HG02623 (cell line): ENCODE results near the gene PAPPA2.

ENCODE experiments used
- ATAC-seq: cut with Tn5 transposase; IDR thresholded peaks from one replicate; pipeline ENCODE4 v1.9.1; 2021; ENCODE audit warnings: moderate library complexity; ENCODE audit not compliant: unreplicated experiment

PAPPA2 gene

DNA sequence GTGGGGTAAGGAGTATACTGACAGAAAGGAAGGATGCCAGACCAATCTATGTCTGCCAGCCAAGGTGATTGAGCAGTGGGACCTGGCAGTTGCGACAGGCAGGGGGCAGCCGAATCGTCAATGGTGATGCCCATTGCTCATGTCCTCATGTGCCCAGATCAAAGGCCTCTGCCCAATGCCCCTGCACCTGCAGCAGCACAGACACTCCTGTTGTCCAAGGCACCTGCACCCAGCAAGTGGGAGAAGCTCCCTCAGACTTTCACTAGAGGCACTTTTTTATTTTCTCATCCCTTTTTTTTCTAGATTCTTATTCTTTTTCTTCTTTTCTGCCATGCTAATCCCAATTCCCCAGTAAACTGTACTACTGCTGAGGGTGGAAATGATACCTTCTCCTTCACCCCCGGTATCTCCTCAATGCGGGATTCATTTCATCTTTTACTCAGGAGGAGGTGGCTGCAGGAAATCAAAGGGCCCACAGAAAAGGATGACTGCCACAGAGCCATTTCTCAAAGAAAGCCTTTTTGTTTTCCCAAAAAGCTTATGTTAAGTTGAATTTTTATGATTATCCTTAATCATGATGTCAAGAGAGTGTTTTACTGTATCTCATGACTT is 332.0 kb downstream of the PAPPA2 start:
- no peak for ATAC-seq

DNA sequence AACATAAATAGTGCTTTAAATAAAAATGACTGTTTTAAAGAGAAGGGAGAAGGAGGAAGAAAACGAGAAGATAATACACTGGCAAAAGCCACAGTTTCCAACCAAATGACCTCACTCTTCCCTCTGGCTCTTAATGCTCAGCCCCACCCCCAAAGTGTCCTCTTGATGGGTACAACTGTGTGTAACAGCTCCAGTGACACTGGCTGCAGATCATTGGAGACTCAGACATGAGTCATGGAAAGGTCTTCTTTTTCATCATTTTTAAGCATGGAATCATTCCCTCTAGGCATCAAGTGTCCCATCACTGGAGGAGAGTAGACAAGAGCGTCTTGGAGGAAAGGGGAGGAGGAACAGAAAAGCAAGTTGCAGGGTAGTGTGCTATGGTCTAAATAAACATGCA is 333.0 kb downstream of the PAPPA2 start:
- ATAC-seq: no peak

DNA sequence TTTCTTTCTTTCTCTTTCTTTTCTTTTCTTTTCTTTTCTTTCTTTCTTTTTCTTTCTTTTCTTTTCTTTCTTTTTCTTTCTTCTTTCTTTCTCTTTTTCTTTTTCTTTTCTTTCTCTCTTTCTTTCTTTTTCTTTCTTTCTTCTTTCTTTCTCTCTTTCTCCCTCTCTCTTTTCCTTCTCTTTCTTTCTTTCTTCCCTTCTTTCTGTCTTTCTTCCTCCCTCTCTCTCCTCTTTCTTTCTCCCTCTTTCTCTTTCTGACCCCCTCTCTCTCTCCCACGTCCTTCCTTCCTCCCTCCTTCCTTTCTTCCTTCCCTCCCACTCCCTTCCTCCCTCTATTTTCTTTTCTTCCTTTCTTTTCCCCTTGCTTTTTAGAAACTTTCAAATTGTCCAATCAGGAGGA is 333.6 kb downstream of the PAPPA2 start:
- ATAC-seq: no peak

- no peak for ATAC-seq
Observed at GRCh38 chr1:176799327-176799726, 336.4 kb downstream of the PAPPA2 start.

DNA sequence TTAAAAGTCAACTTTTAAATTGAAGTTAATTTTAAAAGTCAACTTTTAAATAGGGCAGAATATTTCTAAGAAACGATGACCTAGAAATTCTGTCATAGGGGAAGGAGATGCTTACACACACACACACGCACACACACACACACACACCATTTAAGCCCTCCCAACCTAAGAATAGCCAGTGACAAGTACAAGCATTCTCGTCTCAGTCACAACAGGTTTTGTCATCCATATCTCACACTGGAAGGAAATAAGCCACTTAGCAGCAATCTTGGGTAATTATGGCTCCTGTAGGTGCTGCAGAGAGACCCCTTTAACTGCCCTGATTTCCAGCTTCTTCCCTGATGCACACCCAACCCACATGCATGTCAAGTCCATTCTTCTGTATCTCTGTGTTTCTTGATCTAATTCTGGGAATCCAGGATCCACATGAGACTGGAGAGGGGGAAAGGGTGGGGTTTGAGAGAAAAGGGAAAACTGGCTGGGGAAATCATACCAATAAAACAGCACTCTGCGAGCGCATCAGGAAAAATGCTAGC is 338.1 kb downstream of the PAPPA2 start:
- no peak for ATAC-seq

- ATAC-seq: no peak
Observed at GRCh38 chr1:176801514-176802020, 338.6 kb downstream of the PAPPA2 start.

DNA sequence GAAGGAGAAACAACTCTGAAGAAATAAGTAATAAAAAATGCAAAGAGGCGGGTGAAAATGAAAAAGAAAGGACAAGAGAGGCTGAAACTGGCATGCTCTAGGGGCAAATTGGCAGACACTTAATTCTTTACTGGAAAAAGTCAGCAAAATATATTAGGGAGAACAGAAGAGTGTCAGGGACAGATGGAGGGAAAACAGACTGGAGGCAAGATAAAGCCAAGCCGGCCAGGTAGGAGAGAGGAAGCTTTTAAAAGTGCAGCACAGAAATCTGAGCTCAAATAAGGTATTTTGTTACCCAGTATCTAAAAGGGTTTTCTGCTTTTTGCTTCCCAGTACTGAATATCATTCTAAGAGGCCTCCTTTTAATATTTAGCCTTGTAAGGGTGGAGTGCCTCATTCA is 339.3 kb downstream of the PAPPA2 start:
- no peak for ATAC-seq

GRCh38 chr1:176803042-176803441 is 340.1 kb downstream of the PAPPA2 start:
- ATAC-seq: no peak

DNA sequence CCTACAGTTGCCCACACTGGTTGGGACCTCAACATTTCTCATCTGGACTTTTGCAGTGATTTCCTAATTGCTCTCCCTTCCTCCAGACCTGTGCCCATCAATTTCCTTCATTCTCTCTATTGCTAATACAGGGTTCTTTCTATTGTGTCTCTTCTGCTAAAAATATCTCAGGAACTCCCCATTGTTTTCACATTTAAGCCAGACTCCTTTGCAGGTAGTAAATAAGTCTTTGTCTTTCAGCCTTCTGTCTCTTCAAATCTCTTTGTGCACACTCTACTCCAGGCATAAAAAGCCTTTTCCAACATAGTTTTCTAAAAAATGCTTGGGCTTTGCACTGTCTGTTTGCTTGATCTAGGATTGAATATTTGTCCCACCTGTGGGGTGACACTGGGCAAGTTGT is 340.6 kb downstream of the PAPPA2 start:
- ATAC-seq: no peak

DNA sequence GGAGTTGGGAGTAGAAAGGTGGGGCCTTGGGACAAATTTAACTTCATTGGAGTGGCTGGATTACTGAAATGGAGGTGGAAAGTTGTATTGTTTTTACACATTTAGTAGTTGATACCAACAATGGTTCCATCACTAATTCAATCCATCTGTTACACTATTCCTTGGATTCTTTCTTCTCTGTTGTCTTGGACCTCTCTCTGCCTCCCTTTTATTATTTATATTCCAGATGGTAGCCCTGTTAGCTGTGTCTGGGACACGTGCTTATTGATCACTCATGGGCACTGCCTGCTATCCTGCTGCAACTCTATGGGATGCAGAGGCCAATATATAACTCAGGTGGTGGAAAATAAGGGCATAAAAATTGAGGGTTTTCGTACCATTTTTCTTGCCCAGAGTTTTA is 346.3 kb downstream of the PAPPA2 start:
- no peak for ATAC-seq

- no peak for ATAC-seq
Observed at GRCh38 chr1:176811511-176812288, 348.7 kb downstream of the PAPPA2 start.

GRCh38 chr1:176815621-176816020 is 352.6 kb downstream of the PAPPA2 start:
- ATAC-seq: no peak

DNA sequence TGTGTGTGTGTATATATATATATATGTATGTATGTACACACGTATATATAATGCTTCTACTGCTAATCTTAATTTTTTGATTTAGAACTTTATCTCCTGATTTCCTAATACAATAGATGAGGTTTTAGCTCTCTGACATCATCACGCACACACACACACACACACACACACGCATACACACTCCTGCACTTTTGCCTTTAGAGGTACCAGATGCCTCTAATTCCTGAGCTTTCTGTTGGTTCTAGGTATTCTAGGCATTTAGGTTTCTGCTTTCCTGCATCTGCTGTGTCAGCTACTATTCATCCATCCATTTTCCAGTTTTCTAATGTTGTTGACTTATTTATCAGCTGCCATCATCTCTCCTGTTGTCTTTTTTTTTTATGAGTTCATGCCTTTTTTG is 353.3 kb downstream of the PAPPA2 start:
- ATAC-seq: no peak

DNA sequence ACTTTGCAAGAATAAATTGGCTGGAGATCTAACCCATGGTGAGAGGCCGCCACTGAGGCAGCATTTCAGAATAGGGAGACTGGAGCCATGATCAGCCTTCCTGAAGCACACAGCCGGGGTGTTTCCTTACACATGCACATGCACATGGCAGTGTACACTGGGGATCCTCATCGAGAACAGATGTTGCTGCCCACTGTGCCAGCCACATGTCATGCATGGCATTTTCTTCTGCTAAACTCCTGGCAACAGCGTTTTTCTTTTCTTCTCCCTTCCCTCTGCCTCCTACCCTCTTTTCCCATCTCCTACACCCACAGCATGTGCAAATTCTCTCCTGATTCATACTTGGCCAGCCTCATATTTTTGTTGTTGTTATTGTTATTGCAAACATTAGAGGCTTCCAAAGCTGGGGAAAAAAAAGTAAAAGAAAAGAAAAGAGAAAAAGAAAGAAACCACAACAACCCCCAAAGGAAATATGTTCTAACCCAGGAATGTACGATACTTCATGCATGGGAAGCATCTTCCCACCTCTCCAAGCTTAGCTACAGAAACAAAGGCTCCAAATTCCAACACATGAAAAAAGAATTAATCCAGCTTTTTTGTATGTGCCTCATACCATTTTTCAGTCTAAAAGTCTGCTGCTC is 357.5 kb downstream of the PAPPA2 start:
- no peak for ATAC-seq

DNA sequence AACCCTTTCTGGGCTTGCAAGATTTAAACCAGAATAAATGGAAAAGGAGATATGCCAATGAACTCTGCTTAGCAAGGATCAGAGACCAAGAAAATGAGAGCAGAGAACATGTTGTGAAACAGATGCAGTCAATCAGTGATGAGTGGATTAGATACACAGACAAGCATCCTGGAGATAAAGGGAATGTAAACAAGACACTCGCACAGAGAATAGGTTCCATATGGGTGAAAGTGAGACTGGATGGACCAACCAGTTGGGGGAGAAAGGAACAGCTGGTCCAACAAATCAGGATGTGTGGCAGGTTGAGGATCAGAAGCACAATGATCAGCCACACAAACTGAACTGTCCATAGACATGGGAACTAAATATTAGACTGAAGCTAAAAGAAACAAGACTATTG is 363.3 kb downstream of the PAPPA2 start:
- ATAC-seq: no peak

DNA sequence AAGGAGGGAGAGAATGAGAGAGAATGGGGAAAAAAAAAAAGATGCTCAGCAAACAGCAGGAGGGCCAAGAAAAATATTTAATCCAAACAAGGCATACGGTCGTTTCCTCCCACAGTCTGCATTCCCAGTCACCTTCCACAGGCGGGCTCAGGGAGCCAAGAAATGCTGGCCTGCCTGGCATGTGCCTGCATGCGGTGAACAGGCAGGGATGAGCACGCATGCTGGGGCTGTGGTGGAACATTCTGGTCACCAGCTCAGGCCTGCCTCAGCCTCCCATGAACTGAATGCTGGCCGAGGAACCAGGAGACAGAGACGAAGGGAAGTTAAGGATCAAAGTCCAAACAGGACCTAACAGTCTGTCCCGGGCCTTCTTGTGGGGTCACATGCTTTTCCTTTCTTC is 366.3 kb downstream of the PAPPA2 start:
- no peak for ATAC-seq

GRCh38 chr1:176831150-176831549 is 368.2 kb downstream of the PAPPA2 start:
- ATAC-seq: no peak

DNA sequence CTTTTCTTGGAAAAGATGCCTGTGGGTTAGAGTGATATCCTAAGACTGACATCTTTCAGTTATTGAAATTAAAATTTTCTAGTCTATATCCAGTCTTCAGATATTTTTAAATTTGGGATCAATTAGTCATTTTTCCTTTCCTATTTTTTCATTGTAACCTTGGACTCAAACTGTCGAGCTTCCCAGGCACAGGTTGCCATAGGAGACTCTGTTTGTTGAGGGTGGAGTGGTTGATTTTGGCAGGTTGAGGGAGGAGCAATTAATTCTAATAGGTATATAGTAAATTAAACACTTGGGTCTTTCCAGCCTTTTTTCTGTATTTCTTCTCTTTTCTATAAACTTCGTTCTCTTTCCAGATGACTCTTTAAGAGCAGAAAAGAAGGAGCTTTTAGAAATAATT is 374.7 kb downstream of the PAPPA2 start:
- no peak for ATAC-seq

DNA sequence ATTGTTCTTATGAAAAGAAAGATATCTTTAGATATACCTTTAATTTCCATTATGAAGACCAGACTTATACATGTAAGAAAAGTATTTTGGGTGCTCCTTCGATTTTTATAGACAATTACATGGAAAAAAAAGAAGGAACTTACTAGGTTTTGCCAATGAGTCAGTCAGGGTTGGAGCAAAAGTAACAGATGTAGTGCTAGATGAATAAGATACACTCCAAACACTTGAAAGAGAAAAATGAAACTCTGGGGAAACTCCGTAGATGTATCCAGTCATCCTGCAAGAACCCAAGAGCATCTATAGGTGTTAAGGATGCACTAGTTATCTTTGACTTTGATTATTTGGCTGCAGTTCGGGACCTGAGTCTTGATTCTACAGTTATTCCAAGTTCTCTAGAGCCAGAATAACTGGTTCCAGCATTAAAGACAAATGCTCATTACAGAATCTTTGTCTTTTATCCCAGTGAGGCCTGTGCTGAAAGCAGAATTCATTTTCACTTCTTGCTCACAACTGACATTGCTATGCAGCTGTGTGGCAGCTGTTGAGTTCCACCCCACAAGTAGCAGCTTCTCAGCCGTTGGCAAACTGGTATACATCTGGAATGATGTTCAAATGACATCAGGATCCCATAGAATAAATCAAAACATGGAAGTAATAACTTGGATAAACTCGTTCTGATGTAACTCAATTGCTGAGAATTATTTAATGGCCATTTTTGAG is 375.5 kb downstream of the PAPPA2 start:
- no peak for ATAC-seq

DNA sequence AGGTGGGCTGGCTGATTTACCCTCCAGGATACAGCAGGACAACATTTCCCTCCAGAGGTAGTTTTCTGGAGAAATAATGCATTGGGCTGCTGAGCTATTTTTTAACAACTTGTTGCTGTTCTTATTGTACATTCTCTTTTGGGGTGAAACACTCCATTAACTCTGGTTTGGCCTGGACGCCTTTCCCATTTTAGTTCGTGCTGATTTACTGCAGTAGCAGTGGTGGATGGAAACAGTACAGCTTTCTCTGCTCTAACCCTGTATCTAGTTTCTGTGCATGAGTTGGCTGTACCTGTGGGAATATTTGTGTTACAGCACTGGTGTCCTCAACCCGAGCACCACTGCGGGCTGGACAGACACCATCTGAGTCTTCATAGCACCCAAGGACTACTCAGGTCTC is 376.2 kb downstream of the PAPPA2 start:
- ATAC-seq: no peak

GRCh38 chr1:176841238-176841637 is 378.3 kb downstream of the PAPPA2 start:
- ATAC-seq: no peak
